Neural crest cell (in vitro differentiated cells): ENCODE measurements around the gene SLC6A6. TPM values are rescaled to one million over a fixed set of nuclear protein-coding genes. Genes with fewer than 3 reads are reported as not detected.

ENCODE experiments used
- DNase-seq: peaks from one replicate; pipeline ENCODE4 v3.0.0; 2021; ENCODE audit warnings: low read depth, mixed read lengths, low spot score
- H3K27ac Mint-ChIP-seq: one replicate; pipeline ENCODE4 v1.8.0; 2021; ENCODE audit warnings: mild to moderate bottlenecking, mixed read lengths; ENCODE audit not compliant: unreplicated experiment
- H3K27me3 Mint-ChIP-seq: 2 replicates; pipeline ENCODE4 v1.8.0; 2021; ENCODE audit warnings: low read depth, mild to moderate bottlenecking, mixed read lengths
- H3K36me3 Mint-ChIP-seq: 2 replicates; pipeline ENCODE4 v1.8.0; 2021; ENCODE audit warnings: low read depth, mild to moderate bottlenecking, mixed read lengths
- H3K4me1 Mint-ChIP-seq: 2 replicates; pipeline ENCODE4 v1.8.0; 2021; ENCODE audit warnings: mixed read lengths
- H3K4me3 Mint-ChIP-seq: one replicate; pipeline ENCODE4 v1.8.0; 2021; ENCODE audit warnings: mild to moderate bottlenecking, mixed read lengths
- H3K9me3 Mint-ChIP-seq: 2 replicates; pipeline ENCODE4 v1.8.0; 2021; ENCODE audit warnings: mixed read lengths
- total RNA-seq: library from RNA; stranded (reverse); gene quantifications from 2 replicates; pipeline ENCODE4 v1.2.1, GENCODE V29; 2021
- TF ChIP-seq, protein P1 (sequence below): fragments of 200-600 bp; sonication (generic); conservative IDR thresholded peaks from 2 replicates; pipeline ENCODE4 v1.5.0; 2021; ENCODE audit warnings: antibody characterized with exemption, mild to moderate bottlenecking

Gene SLC6A6
- total RNA-seq, 1 donor from 2014 or later = 33.8 TPM

GRCh38 chr3:14461006-14461747 lies 58.8 kb downstream of the SLC6A6 start:
- H3K4me1 Mint-ChIP-seq = peaks cover 39% of the 10 kb centered on the region
- H3K27ac Mint-ChIP-seq = peak overlapping the region; percentile 6
- DNase-seq = no peak
- TF ChIP-seq, protein P1, sequence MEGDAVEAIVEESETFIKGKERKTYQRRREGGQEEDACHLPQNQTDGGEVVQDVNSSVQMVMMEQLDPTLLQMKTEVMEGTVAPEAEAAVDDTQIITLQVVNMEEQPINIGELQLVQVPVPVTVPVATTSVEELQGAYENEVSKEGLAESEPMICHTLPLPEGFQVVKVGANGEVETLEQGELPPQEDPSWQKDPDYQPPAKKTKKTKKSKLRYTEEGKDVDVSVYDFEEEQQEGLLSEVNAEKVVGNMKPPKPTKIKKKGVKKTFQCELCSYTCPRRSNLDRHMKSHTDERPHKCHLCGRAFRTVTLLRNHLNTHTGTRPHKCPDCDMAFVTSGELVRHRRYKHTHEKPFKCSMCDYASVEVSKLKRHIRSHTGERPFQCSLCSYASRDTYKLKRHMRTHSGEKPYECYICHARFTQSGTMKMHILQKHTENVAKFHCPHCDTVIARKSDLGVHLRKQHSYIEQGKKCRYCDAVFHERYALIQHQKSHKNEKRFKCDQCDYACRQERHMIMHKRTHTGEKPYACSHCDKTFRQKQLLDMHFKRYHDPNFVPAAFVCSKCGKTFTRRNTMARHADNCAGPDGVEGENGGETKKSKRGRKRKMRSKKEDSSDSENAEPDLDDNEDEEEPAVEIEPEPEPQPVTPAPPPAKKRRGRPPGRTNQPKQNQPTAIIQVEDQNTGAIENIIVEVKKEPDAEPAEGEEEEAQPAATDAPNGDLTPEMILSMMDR = no peak
- H3K4me3 Mint-ChIP-seq = no peak overlapping the region
- H3K36me3 Mint-ChIP-seq = peaks cover 9% of the 10 kb centered on the region
- no peaks in the 10 kb centered on the region for H3K27me3 Mint-ChIP-seq
- no peaks in the 10 kb centered on the region for H3K9me3 Mint-ChIP-seq

DNA sequence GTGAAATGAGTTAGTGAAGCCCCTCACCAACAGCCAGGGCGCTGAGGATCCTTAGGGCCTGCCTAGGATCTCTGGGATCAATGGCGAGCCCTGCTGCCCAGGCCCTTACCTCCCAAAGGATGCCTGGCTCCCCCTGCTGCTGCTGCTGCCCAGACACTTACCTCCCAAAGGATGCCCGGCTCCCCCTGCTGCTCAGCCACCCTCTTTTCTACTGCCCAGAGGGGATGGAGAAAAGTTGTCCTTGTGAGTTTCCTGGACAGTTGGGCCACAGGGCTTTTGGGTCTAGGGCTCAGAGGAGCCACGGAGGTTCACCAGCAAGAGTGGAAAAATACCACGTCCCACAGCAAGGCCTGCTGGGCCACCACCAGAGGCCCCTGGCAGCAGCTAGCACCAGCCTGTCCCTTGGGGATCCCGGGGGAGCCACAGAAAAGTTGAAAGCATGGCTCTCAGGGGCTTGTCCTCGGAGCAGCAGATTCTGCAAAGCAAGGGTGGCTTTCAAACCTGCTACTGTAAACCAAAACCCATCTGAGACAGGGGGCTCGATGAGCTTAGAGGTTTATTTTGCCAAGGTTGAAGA lies 59.4 kb downstream of the SLC6A6 start:
- Mint-ChIP-seq H3K36me3 (peaks cover 9% of the 10 kb centered on the region), H3K4me1 (peaks cover 39% of the 10 kb centered on the region), H3K9me3 (no peaks in the 10 kb centered on the region), H3K4me3 (no peak overlapping the region), H3K27ac (no peak overlapping the region), H3K27me3 (no peaks in the 10 kb centered on the region)
- TF ChIP-seq, protein P1 = peak; percentile 56
- DNase-seq = peak; percentile 28

DNA sequence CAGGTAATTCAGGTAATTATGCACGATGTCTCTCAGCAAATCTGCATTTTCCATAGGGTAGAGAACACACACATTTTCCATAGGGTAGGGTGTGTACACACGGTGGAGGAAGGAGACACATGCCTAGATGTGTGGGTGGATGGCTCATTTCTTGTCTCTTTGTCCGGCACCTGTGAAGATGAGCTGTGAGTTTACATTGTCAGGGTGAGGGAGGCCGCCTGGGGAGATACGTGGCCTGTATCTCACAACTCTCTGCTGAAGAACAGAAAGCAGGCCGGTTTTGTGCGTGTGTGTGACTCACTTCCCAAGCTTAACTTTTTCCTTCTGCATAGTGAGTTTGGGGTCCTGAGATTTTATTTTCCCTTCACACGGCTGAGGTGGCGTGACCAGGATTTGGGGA lies 60.3 kb downstream of the SLC6A6 start:
- DNase-seq = no peak
- TF ChIP-seq, protein P1 = no peak
- H3K36me3 Mint-ChIP-seq = peaks cover 9% of the 10 kb centered on the region
- H3K4me1 Mint-ChIP-seq = peaks cover 38% of the 10 kb centered on the region
- H3K27ac Mint-ChIP-seq = no peak overlapping the region
- no peaks in the 10 kb centered on the region for H3K27me3 Mint-ChIP-seq
- H3K9me3 Mint-ChIP-seq = no peaks in the 10 kb centered on the region
- H3K4me3 Mint-ChIP-seq = no peak overlapping the region

DNA sequence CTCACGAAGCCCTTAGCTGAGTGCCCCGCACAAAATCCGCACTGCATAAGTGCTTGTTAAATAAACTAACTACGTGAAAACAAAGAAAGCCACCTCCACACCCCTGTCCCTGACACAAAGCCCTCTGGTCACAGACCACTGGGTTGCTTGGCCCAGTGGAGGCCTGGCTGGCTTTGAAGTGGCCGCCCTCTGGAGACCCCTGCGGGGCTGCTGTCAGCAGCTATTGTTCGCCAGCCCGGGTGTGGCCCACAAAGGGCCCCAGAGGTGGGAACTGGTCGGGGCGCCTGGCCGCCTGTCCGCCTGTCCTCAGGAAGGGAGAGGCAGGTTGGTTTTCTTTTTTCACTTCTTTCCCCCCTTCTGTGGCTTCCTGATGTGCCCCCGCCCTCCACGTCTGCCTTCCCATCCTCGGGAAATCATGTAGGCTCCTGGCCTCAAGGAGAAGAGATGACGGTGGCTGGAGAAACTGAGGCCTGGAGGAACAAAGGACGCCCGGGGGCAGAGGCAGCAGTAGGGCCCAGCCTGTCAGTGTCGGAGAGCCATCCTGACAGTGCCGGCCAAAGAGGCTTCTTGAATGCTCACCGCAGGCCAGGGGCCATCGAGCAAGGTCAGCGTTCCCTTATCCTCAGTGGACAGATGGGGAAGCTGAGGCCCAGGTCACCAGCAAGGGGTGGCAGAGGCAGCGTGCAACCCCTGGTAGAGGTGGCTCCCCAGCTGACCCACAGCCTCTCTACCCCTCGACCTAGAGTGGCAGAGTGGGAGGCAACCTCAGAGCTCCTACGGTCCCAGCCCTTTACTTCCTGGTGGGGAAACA lies 61.1 kb downstream of the SLC6A6 start:
- TF ChIP-seq, protein P1 = no peak
- Mint-ChIP-seq H3K4me1 (peaks cover 30% of the 10 kb centered on the region), H3K27me3 (no peaks in the 10 kb centered on the region), H3K36me3 (peaks cover 9% of the 10 kb centered on the region), H3K4me3 (no peak overlapping the region), H3K9me3 (no peaks in the 10 kb centered on the region), H3K27ac (peak overlapping the region; percentile 11)
- DNase-seq = no peak

DNA sequence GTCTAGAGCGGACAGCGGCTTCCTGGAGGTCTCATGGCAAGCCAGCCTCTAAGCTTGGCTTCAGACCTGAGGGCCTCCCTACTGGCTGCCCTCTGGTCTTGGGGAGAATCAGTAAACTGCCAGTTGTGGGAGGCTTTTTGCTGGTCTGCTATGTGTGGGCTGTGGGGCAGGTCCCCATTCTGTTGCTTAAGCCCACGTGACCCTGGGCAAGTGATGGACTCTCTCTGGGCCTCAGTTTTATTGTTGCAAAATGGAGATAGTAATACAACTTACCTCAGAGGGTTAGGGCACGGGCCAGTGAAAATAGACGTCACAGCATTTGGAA lies 61.7 kb downstream of the SLC6A6 start:
- no peak overlapping the region for H3K27ac Mint-ChIP-seq
- H3K27me3 Mint-ChIP-seq = no peaks in the 10 kb centered on the region
- peaks cover 7% of the 10 kb centered on the region for H3K36me3 Mint-ChIP-seq
- peaks cover 24% of the 10 kb centered on the region for H3K4me1 Mint-ChIP-seq
- DNase-seq = no peak
- no peak overlapping the region for H3K4me3 Mint-ChIP-seq
- TF ChIP-seq, protein P1 = no peak
- no peaks in the 10 kb centered on the region for H3K9me3 Mint-ChIP-seq
